ENCODE results near the gene CCL1.
"Not testable (repeated sequence)": the region's sequence is repeated elsewhere in the genome, so short reads cannot be mapped to it uniquely, and the experiment has no call there.

CCL1 gene

DNA sequence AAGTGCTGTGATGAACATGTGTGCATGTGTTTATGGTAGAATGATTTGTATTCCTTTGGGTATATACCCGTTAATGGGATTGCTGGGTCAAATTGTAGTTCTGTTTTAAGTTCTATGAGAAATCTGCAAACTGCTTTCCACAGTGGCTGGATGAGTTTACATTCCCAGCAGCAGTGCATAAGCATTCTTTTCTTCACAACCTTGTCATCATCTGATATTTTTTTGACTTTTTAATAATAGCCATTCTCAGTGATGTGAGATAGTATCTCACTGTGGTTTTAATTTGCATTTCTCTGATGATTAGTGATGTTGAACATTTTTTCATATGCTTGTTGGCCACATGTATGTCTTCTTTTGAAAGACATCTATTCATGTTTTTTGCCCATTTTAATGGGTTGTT lies 25.3 kb downstream of the CCL1 start:
- DNase-seq (ENCODE audit: low read depth): no peak
- TF ChIP-seq, protein P1, sequence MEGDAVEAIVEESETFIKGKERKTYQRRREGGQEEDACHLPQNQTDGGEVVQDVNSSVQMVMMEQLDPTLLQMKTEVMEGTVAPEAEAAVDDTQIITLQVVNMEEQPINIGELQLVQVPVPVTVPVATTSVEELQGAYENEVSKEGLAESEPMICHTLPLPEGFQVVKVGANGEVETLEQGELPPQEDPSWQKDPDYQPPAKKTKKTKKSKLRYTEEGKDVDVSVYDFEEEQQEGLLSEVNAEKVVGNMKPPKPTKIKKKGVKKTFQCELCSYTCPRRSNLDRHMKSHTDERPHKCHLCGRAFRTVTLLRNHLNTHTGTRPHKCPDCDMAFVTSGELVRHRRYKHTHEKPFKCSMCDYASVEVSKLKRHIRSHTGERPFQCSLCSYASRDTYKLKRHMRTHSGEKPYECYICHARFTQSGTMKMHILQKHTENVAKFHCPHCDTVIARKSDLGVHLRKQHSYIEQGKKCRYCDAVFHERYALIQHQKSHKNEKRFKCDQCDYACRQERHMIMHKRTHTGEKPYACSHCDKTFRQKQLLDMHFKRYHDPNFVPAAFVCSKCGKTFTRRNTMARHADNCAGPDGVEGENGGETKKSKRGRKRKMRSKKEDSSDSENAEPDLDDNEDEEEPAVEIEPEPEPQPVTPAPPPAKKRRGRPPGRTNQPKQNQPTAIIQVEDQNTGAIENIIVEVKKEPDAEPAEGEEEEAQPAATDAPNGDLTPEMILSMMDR (conservative IDR thresholded peaks at IDR 0.05; ENCODE audit: low read depth, low read length): no peak
- H3K4me3 ChIP-seq (ENCODE audit: low read length): no peak overlapping the region

DNA sequence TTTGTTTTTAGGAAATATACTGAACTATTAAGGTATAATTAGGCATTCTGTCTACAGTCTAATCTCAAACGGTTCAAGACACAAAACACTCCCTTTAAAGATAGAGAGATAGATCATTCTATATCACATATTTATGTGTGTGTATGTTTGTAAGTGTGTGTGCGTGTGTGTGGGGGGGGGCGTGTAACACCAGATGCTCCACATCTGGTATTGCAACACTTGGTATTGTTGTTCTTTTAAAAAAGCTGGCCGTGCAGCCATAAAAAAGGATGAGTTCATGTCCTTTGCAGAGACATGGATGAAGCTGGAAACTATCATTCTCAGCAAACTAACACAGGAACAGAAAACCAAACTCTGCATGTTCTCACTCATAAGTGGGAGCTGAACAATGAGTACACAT lies 35.5 kb downstream of the CCL1 start:
- not testable (repeated sequence) for DNase-seq (ENCODE audit: low read depth)

DNA sequence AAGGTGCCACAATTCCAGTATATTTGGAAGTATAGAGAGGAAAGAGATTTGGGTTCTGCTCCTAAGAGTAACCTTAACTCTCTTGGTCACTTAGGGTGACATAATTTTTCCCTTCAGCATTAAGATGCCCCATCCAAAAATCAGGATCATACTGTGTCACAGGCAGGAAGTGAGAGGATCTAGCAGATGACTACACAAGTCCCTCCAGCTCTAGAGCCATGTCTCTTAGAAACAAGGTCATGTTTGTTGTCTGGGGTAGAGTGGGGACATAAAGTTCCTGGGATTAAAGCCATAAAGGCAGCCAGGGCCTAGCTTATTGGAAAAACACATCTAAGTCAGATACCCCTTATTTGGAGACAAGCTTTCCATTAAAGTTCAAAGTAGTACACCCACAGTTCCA lies 41.1 kb downstream of the CCL1 start:
- TF ChIP-seq, protein P1 (conservative IDR thresholded peaks at IDR 0.05; ENCODE audit: low read depth, low read length): no peak
- H3K4me3 ChIP-seq (ENCODE audit: low read length): no peak overlapping the region
- no peak for DNase-seq (ENCODE audit: low read depth)

More for the DNA sequence above, 35.5 kb downstream of the CCL1 start:
- not testable (repeated sequence) for H3K4me3 ChIP-seq (ENCODE audit: low read length)

DNA sequence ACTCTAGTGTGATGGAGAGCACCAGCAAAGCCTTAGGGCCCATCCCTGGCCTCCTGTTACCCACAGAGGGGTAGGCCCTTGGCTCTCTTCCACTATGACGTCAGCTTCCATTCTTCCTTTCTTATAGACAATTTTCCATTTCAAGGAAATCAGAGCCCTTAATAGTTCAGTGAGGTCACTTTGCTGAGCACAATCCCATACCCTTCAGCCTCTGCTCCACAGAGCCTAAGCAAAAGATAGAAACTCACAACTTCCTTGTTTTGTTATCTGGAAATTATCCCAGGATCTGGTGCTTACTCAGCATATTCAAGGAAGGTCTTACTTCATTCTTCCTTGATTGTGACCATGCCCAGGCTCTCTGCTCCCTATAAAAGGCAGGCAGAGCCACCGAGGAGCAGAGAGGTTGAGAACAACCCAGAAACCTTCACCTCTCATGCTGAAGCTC lies 44.0 kb downstream of the CCL1 start, which contains the start of gene CCL8:
CCL8 (plus strand) TSS at position 397 of the 445 bp plus-strand sequence. CDS start 67 bp downstream, outside the sequence.
- no peak within 1 kb of the TSS for H3K4me3 ChIP-seq (ENCODE audit: low read length)
- DNase-seq (ENCODE audit: low read depth): no peak
- TF ChIP-seq, protein P1 (conservative IDR thresholded peaks at IDR 0.05; ENCODE audit: low read depth, low read length): no peak

DNA sequence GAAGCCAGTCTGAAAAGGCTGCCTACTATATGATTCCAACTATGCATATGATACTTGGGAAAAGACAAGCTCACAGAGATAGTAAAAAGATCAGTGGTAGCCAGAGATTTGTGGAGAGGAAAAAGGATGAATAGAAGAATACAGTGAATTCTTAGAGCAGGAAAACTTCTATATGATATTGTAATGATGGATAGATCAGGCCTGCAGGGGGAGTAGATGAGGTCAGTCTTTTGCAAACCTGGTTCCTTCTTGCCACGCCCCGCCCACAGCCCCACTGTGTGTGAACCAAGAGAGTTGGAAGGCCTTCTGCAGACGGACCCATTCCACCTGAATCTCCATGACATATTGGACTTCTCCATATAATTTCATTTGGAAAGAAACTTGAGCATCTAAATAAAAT lies 44.6 kb downstream of the CCL1 start:
- no peak overlapping the region for H3K4me3 ChIP-seq (ENCODE audit: low read length)
- DNase-seq (ENCODE audit: low read depth): no peak
- TF ChIP-seq, protein P1 (conservative IDR thresholded peaks at IDR 0.05; ENCODE audit: low read depth, low read length): peak; percentile 18

DNA sequence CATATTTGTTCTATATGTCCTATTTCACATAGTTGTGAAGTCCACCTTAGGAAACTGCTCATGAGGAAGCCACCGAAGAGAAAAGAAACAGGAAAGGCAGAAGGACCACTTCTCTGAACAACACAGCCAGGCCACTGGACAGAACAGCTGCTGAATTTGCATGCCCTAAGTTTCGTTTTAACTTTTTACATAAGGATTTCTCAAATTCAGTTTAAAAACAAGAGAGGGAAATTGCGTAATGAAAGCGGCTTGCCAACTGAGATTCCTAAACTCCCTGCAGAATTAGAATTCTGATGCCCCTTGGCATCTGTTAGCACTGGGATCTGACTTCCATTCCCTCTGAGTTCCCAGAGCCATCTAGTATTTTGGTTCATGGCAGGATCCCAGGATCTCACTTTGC lies 48.8 kb downstream of the CCL1 start:
- TF ChIP-seq, protein P1 (conservative IDR thresholded peaks at IDR 0.05; ENCODE audit: low read depth, low read length): no peak
- DNase-seq (ENCODE audit: low read depth): no peak
- no peak overlapping the region for H3K4me3 ChIP-seq (ENCODE audit: low read length)

DNA sequence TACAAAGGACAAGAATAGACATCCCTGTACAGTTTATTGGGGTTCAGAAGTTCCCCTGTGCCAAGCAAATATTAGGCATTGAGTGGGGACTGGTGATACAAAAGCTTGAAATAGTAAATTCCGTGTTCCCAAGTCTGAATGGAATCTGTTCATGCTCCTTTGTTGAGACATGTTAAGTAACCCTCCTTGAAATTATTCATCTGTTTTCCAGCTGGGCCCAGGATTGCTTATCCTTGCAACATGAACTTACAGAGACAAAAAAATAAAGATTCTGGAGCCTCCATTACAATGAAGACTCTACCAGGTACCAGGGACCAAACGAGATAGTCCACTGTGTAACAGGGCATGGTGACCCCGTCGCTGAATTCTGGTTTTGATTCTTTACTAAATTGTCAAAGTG lies 49.9 kb downstream of the CCL1 start:
- TF ChIP-seq, protein P1 (conservative IDR thresholded peaks at IDR 0.05; ENCODE audit: low read depth, low read length): no peak
- H3K4me3 ChIP-seq (ENCODE audit: low read length): no peak overlapping the region
- no peak for DNase-seq (ENCODE audit: low read depth)

DNA sequence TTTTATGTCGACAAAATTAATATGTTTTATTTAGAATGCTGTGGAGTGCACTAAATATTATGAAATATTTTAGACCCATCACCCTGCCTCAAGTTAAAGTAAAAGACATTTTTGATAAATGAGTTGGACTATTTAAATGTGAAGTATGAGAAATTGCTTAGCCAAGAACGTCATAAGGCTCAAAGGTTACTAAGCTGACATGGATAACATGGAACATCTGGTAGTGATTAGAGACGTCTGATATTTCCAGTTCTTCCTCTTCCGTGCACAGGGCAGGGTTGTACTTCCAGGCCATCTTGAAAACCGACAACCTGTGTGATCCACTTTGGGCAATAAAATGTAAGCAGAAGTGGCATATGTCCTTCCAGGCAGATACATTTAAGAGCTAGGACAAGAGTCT lies 51.0 kb downstream of the CCL1 start:
- TF ChIP-seq, protein P1 (conservative IDR thresholded peaks at IDR 0.05; ENCODE audit: low read depth, low read length): no peak
- H3K4me3 ChIP-seq (ENCODE audit: low read length): no peak overlapping the region
- DNase-seq (ENCODE audit: low read depth): no peak
